Measurements from ENCODE around the gene KXD1.
"Not testable (repeated sequence)": the region's sequence is repeated elsewhere in the genome, so short reads cannot be mapped to it uniquely, and the experiment has no call there.

KXD1 gene

DNA sequence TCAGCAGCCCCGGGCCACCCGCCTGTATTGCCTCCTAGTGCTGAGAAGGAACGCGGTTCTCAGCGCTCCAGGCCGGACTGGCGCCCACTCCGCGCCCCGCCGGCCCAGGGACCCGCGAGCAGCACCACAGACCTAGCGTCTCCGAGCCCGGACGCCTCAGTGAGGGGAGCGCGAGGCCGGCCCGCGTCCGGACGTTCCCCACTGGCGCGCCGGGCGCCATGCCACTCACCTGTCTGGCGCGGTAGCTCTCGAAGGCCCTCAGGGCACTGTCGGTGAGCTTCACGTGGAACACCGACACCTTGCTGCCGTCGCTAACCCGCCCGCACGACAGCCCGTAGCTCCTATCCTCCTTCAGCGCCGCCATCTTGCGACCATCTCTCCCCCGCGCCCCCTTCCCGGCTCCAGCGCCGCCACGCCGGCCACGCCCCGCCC, 36.0 kb upstream of the KXD1 start, which contains the start of gene ELL:
Gene ELL, minus strand, starts transcription at position 379 of the 432 bp plus-strand sequence. Its CDS starts 15 bp downstream, at position 364.
- DNase-seq (ENCODE audit: insufficient read length), result no peak
- no peak for FAIRE-seq
- TF ChIP-seq POLR2AphosphoS5 (IDR thresholded peaks at IDR 0.05; ENCODE audit: low read depth, low read length) (peak; percentile 93), TAF1 (IDR thresholded peaks at IDR 0.05; ENCODE audit: borderline replicate concordance, low read depth, low read length) (peak; percentile 88), POLR2A (IDR thresholded peaks at IDR 0.05; ENCODE audit: low read depth, low read length) (peak; percentile 93)

DNA sequence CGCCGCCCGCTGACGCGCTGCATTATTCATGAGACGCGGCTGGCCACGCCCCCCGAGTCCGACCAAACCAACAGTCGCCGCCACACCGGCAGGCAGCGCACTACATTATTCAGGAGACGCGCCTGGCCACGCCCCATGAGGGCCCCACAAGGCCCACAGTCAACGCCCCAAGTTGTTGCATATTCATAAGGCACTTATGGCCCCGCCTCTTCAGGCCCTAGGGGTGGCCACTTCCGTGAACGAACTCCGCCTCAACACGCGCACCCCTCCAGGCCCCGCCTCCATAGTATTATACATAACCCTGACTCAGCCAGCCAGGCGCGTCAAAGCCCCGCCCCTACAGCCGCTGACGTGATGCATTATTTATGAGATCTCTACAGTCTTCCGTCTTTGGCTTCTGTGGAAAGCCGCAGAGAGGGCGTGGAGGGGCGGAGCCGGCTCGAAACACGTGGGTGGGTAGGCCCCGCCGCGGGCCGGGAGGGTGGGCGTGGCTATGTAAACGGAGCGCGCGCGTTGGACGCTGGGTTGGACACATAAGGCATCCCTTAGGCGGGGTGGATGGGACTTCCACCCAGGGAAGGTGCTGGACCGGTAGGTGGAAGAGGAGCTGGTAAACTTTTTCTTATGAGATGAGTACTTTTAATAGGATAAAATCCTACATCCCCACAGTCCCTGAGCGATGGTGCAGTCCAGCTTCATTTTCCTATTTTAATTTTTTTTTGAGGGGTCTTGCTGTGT, 35.4 kb upstream of the KXD1 start:
- TF ChIP-seq TAF1 (IDR thresholded peaks at IDR 0.05; ENCODE audit: borderline replicate concordance, low read depth, low read length) (no peak), POLR2A (IDR thresholded peaks at IDR 0.05; ENCODE audit: low read depth, low read length) (peak; percentile 66; the same call in 1 of the 2 replicates), POLR2AphosphoS5 (IDR thresholded peaks at IDR 0.05; ENCODE audit: low read depth, low read length) (peak; percentile 54; the same call in 1 of the 2 replicates)
- peak; percentile 96 for FAIRE-seq
- peak; percentile 96 for DNase-seq (ENCODE audit: insufficient read length)

DNA sequence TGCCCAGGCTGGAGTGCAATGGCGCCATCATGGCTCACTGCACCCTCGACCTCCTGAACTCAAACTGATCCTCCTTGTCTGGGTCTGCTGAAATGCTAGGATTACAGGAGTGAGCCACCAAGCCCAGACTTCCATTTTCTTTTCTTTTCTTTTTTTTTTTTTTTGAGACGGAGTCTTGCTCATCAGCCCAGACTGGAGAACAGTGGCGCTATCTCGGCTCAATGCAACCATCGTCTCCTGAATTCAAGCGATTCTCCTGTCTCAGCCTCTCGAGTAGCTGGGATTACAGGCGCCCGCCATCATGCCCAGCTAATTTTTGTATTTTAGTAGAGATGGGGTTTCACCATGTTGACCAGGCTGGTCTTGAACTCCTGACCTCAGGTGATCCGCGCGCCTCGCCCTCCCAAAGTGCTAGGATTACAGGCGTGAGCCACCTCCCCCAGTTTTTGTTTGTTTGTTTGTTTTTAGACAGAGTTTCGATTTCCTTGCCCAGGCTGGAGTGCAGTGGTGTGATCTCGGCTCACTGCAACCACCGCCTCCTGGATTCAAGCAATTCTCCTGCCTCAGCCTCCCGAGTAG, 34.7 kb upstream of the KXD1 start:
- not testable (repeated sequence) for FAIRE-seq; DNase-seq (ENCODE audit: insufficient read length)

DNA sequence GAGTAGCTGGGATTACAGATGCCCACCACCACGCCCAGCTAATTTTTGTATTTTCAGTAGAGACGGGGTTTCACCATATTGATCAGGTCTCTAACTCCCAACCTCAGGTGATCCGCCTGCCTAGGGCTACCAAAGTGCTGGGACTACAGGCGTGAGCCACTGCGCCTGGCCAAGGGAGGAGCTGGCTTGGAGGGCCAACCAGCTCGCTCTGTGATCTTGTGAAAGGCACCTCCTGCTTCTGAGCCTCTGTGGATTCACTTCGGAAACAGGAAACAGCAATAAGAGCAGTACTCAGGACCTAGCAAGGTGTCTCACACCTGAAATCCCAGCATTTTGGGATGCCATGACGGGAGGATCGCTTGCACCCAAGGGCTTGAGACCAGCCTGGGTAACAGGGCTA, 33.8 kb upstream of the KXD1 start:
- FAIRE-seq, result no peak
- TF ChIP-seq POLR2A (IDR thresholded peaks at IDR 0.05; ENCODE audit: low read depth, low read length) (no peak), TAF1 (IDR thresholded peaks at IDR 0.05; ENCODE audit: borderline replicate concordance, low read depth, low read length) (no peak), POLR2AphosphoS5 (IDR thresholded peaks at IDR 0.05; ENCODE audit: low read depth, low read length) (no peak)
- DNase-seq (ENCODE audit: insufficient read length), result no peak

GRCh38 chr19:18526316-18526715, 31.4 kb upstream of the KXD1 start:
- TF ChIP-seq TAF1 (IDR thresholded peaks at IDR 0.05; ENCODE audit: borderline replicate concordance, low read depth, low read length) (no peak), POLR2A (IDR thresholded peaks at IDR 0.05; ENCODE audit: low read depth, low read length) (no peak), POLR2AphosphoS5 (IDR thresholded peaks at IDR 0.05; ENCODE audit: low read depth, low read length) (no peak)
- no peak for FAIRE-seq
- no peak for DNase-seq (ENCODE audit: insufficient read length)

DNA sequence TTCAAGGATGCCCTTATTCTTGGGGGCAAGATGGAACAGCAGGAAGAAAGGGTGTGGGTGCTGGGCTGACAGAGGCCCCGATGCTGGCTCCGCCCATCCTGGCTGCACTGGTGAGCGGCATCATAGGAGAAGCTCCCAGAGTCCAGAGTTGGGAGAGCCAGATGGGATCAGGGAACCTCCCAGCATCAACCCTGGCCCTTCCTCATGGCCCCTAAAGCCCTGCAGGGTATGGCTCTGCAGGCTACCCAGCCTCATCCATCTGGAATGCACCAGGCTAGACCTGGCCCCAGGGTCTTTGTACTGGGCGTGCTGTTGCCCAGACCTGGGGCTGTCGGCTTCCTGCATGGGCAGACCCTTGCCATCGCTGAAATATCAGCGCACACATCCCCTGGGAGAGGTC, 27.9 kb upstream of the KXD1 start:
- FAIRE-seq (no peak), DNase-seq (ENCODE audit: insufficient read length) (no peak)
- TF ChIP-seq POLR2AphosphoS5 (IDR thresholded peaks at IDR 0.05; ENCODE audit: low read depth, low read length) (no peak), POLR2A (IDR thresholded peaks at IDR 0.05; ENCODE audit: low read depth, low read length) (no peak), TAF1 (IDR thresholded peaks at IDR 0.05; ENCODE audit: borderline replicate concordance, low read depth, low read length) (no peak)

- DNase-seq (ENCODE audit: insufficient read length) (no peak), FAIRE-seq (no peak)
- no peak for TF ChIP-seq TAF1 (IDR thresholded peaks at IDR 0.05; ENCODE audit: borderline replicate concordance, low read depth, low read length)
- TF ChIP-seq POLR2AphosphoS5 (IDR thresholded peaks at IDR 0.05; ENCODE audit: low read depth, low read length), result no peak
- no peak for TF ChIP-seq POLR2A (IDR thresholded peaks at IDR 0.05; ENCODE audit: low read depth, low read length)
These were observed 26.2 kb upstream of the KXD1 start for GRCh38 chr19:18531485-18531884.

DNA sequence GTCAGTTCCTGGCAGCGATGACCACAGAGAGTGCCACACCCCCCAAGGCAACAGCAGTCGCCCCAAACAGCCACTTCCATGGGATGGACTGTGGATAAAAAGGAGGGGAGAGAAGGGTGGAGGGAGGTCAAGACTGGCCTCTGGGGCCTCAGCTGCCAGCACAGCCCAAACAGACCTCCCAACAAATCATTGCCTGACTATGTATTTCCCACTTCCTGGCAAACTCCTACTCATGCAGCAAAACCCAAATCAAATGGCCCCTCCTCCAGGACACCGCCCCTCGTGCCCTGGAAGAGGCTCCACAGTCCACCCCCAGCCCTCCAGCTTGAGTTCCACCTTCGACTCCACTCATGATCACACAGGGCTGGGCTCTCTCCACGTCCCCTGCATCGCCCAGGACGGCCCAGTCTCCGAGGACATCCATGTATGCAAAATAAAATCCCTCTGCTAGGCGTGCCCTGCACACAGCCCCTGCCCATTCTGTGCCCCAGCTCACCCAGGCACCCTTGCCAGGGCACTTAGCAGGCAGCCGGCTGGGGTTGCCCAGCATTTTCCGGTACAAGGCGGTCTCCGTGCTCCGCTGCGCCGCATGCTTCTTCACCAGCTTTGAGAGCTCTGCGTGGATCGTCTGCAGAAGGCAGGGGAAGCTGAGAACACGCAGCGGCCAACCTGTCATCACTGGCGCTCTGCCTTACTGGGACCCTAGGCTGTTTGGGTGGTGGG, 25.3 kb upstream of the KXD1 start:
- no peak for TF ChIP-seq TAF1 (IDR thresholded peaks at IDR 0.05; ENCODE audit: borderline replicate concordance, low read depth, low read length)
- no peak for TF ChIP-seq POLR2AphosphoS5 (IDR thresholded peaks at IDR 0.05; ENCODE audit: low read depth, low read length)
- no peak for TF ChIP-seq POLR2A (IDR thresholded peaks at IDR 0.05; ENCODE audit: low read depth, low read length)
- FAIRE-seq (no peak), DNase-seq (ENCODE audit: insufficient read length) (no peak)

DNA sequence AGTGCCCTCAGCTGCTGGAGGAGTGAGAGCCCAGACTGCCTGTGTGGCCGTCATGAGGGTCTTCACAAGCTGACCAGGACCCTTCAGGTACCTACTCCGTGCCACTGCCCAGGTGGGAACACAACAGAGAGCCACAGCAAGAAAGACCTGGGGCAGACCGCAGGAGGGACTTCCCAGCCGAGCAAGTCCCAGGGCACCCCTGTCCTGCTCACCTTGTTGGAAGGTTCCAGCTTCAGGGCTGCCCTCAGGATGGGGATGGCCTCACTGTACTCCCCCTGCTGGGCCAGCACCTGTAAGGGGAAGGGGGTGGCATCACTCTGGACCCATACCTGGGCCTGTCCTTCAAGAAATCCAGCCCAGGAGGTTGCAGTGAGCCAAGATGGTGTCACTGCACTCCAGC, 24.6 kb upstream of the KXD1 start:
- DNase-seq (ENCODE audit: insufficient read length) (no peak), FAIRE-seq (no peak)
- TF ChIP-seq POLR2AphosphoS5 (IDR thresholded peaks at IDR 0.05; ENCODE audit: low read depth, low read length) (no peak), POLR2A (IDR thresholded peaks at IDR 0.05; ENCODE audit: low read depth, low read length) (no peak), TAF1 (IDR thresholded peaks at IDR 0.05; ENCODE audit: borderline replicate concordance, low read depth, low read length) (no peak)

GRCh38 chr19:18536475-18536874, 21.2 kb upstream of the KXD1 start:
- FAIRE-seq (no peak), DNase-seq (ENCODE audit: insufficient read length) (no peak)
- TF ChIP-seq POLR2AphosphoS5 (IDR thresholded peaks at IDR 0.05; ENCODE audit: low read depth, low read length), result no peak
- TF ChIP-seq TAF1 (IDR thresholded peaks at IDR 0.05; ENCODE audit: borderline replicate concordance, low read depth, low read length), result no peak
- no peak for TF ChIP-seq POLR2A (IDR thresholded peaks at IDR 0.05; ENCODE audit: low read depth, low read length)

- no peak for DNase-seq (ENCODE audit: insufficient read length)
- no peak for TF ChIP-seq POLR2AphosphoS5 (IDR thresholded peaks at IDR 0.05; ENCODE audit: low read depth, low read length)
- TF ChIP-seq POLR2A (IDR thresholded peaks at IDR 0.05; ENCODE audit: low read depth, low read length), result no peak
- TF ChIP-seq TAF1 (IDR thresholded peaks at IDR 0.05; ENCODE audit: borderline replicate concordance, low read depth, low read length), result no peak
- no peak for FAIRE-seq
These were observed 20.2 kb upstream of the KXD1 start for GRCh38 chr19:18537431-18537830.

All from GM12892 (cell line).